HPDE6-E6E7 (cell line): Measurements from ENCODE around the gene KIZ.

Experiments used
- DNase-seq: peaks from one replicate; pipeline ENCODE4 v3.0.0; 2011; ENCODE audit warnings: missing footprints; ENCODE audit errors: extremely low spot score

KIZ gene

DNA sequence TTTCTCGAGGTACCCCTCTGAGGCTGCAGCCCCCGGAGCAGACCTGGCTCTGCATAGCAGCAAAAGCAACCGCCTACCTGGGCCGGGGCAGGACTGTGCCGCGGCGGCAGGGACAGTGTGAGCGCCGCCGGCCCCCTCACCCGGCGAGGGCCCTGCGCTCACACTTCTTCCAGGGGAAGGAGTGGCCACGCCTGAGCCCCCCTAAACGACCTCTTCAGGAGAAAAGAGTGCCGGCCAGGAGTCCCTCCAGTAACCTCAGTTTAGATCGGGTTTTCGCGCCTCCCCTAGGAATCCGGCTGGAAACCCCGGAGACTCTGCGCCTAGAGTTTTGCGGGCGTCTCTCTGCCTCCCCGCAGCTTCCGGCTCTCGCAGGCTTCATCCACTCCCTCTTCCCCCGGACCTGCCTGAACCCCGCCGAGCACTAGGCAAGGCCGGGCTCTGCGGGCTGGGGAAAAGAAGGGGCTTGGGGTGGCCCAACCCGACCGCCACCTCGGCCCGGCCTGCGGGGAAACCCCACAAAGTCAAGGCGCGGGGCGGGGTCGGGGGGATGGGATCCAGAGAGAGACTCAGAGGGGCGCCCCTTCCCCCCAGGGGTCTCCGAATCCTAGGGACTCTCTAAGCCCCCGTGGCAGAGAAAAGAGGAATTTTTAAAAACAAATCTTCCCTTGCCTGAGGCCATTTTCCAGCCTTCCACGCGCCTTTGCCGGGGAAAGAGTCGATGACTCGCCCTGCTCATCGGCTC is 20.3 kb upstream of the KIZ start:
- DNase-seq = no peak

GRCh38 chr20:21106171-21107017 is 19.5 kb upstream of the KIZ start, which contains the start of gene LINC00237:
LINC00237 (minus strand) TSS chr20:21106358.
- DNase-seq = no peak

DNA sequence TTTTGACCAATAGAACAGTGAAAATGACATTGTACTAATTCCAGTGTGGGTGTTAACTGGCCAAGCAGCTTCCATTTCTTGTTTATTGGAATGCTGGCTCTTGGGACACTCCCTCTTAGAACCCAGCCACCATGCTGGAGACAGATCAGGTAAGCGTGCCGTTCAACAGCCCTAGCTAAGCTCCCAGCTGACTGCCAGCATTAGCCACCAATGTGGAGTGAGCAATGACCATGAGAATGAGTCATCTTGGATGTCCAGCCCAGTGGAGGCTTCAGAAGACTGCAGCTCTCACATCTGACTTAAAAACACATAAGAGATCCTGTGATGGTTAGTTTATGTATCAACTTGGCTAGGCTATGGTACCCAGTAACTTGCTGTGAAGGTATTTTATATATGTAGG is 16.7 kb upstream of the KIZ start:
- DNase-seq = no peak

DNA sequence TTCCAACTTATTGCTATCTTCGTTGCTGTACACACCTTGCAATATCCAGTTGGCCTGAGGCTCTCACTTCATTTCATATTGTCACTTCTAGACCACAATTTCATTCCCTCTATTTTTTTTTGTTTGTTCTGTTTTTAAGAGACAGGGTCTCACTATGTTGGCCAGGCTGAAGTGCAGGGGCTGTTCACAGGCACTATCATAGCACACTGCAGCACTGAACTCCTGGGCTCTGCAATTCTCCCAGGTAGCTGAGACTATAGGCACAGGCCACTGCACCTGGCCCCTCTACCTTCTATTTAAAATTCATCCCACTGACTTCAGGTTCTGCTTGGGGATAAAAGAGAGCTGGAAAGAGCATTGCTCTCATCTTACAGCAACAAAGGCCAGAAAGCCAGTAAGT is 15.1 kb upstream of the KIZ start:
- no peak for DNase-seq

GRCh38 chr20:21111416-21111815 is 14.5 kb upstream of the KIZ start:
- no peak for DNase-seq

DNA sequence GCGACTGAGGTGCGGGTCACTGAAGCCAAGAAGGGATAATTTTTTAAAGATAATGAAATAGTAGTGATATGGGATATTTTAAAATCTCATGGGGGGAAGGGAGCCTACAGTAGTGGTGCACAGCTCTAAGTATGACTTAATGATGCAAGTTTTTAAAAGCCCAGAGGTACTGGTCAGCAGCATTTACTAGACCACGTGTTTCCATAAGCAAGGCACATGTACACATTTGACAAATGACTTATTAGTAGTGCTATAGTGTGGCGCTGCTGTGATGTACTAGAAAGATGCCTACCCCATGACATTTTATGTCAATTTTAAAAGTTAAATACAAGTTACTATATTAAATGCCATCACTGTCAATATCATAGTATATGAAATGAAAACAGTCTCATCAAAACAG is 12.2 kb upstream of the KIZ start:
- no peak for DNase-seq

DNA sequence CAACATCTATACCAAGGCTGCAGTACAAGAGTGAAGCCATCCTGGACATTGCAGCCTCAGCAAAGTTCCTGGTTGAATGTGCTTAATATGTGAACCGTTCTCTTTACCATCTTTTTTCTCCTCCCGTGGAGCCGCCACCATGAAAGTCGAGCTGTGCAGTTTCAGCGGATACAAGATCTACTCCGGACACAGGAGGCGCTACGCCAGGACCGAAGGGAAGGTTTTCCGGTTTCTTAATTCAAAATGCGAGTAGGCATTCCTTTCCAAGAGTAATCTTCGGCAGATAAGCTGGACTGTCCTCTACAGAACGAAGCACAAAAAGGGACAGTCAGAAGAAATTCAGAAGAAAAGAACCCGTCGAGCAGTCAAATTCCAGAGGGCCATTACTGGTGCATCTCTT is 11.3 kb upstream of the KIZ start:
- no peak for DNase-seq

DNA sequence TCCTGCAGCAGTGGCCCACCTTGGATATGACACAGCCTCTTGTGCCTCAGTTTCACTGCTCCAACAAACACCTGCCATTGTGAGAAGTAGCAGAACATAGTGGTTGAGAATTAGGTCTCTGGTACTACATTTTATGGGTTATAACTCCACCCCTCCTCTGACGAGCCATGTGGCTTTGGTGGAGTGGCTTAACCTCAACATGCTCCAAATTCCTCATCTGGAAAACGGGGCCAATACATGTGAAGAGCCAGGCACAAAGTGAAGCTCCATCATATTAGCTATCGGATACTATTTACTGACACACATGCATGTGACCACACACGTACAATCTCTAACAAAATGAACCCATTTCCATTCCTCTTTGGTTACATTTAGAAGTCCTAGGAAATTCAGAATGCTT is 8.4 kb upstream of the KIZ start:
- DNase-seq = no peak

GRCh38 chr20:21118138-21118537 is 7.7 kb upstream of the KIZ start:
- no peak for DNase-seq

- DNase-seq = no peak
Measured at GRCh38 chr20:21118782-21119181, 7.1 kb upstream of the KIZ start.

DNA sequence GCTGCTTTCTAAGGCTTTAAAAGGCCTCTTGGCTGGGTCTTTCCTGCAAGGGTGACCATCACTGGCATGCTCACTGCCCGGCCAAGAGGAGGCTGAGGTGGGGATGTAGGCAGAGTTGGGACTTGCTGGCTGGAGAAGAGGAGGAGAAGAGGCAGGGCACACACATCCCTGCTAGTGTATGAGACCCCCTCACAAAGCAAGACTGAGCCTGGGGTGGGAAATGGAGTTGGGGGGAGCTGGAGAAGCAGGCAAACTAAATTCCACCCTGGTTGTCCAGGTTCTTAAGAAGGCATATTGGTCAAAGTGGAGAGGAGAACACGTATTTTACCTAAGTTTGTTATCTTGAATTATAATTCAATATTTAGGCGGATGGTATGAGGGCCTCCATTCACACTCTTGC is 1.7 kb upstream of the KIZ start:
- DNase-seq = no peak

DNA sequence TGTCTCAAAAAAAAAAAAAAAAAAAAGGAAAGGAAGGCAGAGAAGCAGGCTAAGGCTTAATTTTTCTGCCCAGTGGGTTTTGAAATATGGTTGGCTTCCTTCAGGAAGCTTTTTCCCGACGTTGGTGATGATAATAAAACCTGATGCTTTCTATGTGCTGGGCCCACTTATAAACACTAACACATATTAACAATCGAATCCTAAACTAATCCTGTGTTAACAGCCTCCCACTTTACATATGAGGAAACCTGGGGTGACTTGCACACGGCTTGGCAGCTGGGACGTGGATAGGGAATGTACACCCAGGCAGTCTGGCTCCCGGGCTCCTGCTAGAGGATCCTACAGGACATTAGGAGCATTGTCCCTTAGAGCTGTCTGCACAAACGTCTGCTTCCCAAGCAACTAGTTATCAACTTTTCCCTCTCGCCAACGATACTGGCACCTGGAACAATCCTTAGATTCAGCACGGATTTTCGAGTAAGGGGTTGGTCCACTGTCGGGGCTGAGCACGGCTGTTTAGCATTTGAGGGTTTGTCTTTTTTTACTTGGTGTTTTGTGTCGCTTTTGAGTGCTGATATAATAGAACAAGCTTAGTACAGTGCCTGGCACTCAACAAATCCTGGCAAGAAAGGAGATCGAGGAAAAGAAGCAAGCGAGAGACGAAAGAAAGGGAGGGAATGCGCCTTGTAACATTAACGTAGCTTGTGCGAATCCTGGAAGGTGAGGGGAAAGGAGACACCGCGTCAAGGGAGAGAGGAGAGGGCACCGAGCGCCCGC is 622 bp upstream of the KIZ start:
- DNase-seq = peak; percentile 49

- no peak for DNase-seq
Measured at GRCh38 chr20:21126581-21126870, 644 bp downstream of the KIZ start.

DNA sequence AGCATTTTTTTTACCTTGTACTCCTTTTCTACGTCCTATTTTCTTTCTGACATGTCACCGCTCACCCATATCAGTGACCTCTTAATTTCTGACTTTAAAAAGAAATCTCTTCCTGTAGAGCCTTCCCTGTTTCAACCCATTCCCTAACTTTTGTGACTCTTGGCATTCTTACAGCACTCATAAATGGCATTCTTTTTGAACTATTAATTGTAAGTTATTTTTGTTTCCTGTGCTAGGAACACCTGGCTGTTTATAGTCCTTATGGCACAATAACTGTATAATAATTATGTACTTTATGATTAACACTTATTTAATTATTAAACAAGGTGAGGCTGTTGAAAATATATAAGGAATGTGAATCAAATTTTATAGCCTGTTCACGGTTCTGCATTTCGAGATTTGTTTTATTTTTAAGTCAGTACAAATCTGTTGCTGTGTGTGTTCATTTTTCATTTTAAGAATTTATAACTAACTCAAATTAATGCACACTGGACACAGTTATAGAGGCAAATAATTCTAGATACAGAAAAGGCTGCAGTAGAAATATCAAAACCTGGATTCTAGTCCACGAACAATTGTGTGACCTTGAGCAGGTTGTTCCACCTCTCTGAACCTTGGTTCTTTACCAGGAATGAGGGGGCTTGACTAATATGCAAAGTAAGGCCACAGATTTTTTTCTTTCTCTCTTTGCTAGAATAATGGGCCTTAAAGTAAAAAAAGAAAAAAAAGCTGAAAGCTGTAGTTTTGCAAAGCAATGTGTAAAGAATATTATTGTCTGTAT is 1.5 kb downstream of the KIZ start:
- DNase-seq = no peak

DNA sequence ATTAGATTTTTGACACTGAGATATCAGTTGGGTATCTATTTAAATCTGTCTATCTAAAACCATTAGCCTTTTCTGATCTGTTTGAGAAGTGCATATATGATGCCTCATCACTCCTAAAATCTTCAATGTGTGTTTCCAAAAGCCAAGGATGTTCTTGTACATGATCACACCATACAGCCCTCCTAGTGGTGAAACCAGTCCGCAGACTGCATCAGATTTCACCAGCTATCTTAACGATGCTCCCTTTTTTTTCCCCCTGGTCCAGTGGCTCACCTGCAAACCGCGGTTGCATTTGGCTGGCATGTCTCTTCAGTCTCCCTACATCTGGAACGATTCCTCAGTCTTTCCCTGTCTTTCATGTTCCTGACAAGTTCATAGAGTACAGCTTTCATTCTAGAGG is 4.0 kb downstream of the KIZ start:
- DNase-seq = no peak

DNA sequence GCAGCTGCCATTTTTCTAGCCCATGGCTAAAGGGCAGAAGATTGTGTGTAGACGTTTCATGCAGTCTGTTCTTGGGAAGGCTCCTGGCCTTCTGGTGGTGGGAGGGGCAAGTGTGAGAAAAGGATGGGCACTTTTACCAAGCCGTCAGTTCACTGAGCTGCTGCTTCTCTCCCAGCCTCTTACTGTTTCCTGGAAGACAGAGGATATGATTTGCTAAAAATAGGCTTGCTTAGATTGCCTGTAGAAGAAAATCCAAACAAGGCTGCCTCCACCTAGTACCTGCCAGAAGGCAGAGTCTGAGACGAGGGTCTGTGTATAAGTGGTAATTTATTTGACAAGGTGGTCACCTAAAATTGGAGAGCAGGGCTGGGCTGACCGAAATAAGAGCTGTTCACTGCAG is 7.5 kb downstream of the KIZ start:
- DNase-seq = no peak

DNA sequence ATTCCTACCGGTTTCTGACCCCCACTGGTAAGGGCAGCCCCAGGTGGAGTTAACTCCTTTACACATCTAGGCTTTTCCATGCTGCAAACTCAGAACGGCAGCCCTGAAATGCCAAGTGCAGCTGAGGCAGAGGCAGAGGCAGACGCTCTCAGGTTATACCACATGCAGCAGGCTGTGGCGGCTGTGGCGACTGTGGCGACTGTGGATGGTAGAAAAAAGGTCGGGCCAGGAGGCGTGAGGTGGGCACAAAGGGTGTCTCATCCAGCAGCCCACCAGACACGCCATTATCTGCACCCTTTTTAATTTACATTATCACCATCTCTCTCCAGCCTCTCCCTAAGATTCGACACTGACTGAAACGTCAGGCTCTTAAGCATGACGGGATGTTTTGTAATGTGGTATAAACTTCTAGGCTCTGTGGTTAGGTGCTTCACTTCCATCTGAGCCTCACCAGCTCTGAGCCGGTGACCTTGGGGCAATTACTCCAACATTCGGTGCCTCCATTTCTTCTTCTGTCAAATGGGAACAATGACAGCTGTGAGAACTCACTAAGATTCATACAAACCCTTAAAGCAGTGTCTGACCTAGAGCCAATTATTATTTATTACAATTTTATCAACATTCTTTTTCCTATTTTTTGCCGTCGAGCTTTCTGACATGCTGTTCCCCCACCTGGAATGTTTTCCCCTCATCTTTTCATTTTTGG is 8.2 kb downstream of the KIZ start:
- DNase-seq = no peak

DNA sequence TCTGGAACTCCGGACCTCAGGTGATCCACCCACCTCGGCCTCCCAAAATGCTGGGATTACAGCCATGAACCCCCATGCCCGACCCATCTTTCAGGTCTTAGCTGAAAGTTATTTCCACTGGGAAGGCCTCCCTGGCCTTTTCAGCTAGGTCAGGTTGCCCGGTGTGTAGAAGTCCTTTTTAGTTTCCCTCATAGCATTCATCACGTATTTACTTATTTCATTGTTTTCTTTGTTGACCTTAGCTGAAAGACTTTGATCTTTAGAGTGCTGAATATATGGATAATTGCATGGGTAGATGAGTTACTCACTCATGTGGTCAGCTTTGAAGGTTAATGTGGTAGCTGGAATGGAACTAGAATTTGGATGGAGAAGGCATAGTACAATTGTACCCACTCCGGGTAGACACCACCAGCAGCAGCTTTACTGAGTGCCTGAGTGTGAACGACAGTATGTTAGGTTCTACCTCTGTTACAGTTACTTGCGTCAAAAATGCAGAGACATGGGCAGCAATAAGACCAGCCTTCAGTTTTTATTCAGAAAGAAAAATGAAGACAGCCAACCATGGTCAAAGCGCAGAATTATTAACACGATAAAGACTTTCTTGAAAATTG is 9.1 kb downstream of the KIZ start:
- DNase-seq = no peak

DNA sequence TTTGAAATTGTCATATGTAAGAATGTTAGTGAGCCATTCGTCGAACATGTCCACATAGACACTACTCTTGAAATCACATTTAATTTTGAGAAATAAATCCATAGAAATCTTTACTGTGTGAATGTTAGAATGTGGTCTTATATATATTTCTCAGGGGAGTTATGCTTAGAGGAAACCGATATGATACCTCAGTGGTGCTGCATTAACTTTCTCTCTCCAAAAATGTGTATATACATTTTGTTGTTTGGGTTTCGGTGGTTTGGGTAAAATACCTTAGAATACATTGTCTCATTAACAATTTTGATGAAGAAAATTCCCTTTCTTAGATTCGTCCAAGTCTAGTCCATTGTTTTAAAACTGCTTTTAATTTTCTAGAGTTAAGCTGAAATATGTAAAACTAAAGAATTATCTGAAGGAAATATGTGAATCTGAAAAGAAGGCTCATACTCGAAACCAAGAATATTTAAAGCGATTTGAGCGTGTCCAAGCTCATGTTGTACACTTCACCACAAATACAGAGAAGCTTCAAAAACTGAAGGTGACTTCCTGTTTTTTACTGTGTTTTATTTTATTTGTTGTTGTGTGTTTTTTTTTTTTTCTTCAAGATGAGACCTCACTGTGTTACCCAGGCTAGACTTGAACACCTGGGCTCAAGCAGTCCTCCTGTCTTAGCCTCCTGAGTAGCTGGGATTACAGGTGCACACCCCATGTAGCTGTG is 10.3 kb downstream of the KIZ start:
- no peak for DNase-seq

GRCh38 chr20:21137078-21137477 is 11.2 kb downstream of the KIZ start:
- no peak for DNase-seq
